Keratinocyte (primary cell): Measurements from ENCODE around the gene PGM1. TPM values are rescaled to one million over a fixed set of nuclear protein-coding genes. Genes with fewer than 3 reads are reported as not detected.

Experiments used
- DNase-seq: peaks from one replicate; pipeline ENCODE4 v3.0.0-alpha.2; 2011; ENCODE audit warnings: low read depth, missing footprints, low spot score
- FAIRE-seq: peaks from 2 replicates; lab custom pipeline; 2011; peaks lifted over from hg19 to GRCh38; lab: Jason Lieb, UNC
- H2AFZ ChIP-seq: 2 replicates; pipeline ENCODE4 v1.6.0; 2012; ENCODE audit warnings: low read length, control low read depth, inconsistent platforms; ENCODE audit not compliant: control insufficient read depth
- H3K27ac ChIP-seq: 2 replicates; pipeline ENCODE4 v1.5.1; 2011; ENCODE audit warnings: low read length; ENCODE audit not compliant: control insufficient read depth, insufficient read depth
- H3K27me3 ChIP-seq: 3 replicates; pipeline ENCODE4 v1.6.0; 2011; ENCODE audit warnings: low read length; ENCODE audit not compliant: control insufficient read depth, insufficient read depth; ENCODE audit errors: extremely low read depth
- H3K36me3 ChIP-seq, 2 experiments: 2 replicates in 1 of 2; 3 replicates in 1 of 2; pipeline ENCODE4 v1.5.1; 2011; ENCODE audit warnings: low read length in 2 of 2, mild to moderate bottlenecking in 1 of 2; ENCODE audit not compliant: control insufficient read depth in 2 of 2, insufficient read depth in 2 of 2; ENCODE audit errors: extremely low read depth in 1 of 2
- H3K4me1 ChIP-seq: 3 replicates; pipeline ENCODE4 v1.5.1; 2011; ENCODE audit warnings: low read length; ENCODE audit not compliant: control insufficient read depth, insufficient read depth; ENCODE audit errors: extremely low read depth
- H3K4me2 ChIP-seq: 3 replicates; pipeline ENCODE4 v1.6.0; 2011; ENCODE audit warnings: low read depth, low read length; ENCODE audit not compliant: control insufficient read depth, insufficient read depth; ENCODE audit errors: extremely low read depth
- H3K4me3 ChIP-seq, 3 experiments: fragments of 200-600 bp in 1 of 3; sonication (generic) in 1 of 3; 2 replicates in 2 of 3; 3 replicates in 1 of 3; pipeline ENCODE4 v1.5.1; 2011 to 2016; ENCODE audit warnings: low read length in 3 of 3, mild to moderate bottlenecking in 3 of 3, control low read depth in 2 of 3, inconsistent platforms in 1 of 3, low read depth in 1 of 3, mixed read lengths in 1 of 3, mixed run types in 1 of 3, moderate library complexity in 1 of 3; ENCODE audit not compliant: control insufficient read depth in 2 of 3, insufficient read depth in 2 of 3; ENCODE audit errors: extremely low read depth in 1 of 3
- H3K79me2 ChIP-seq: 2 replicates; pipeline ENCODE4 v1.6.0; 2012; ENCODE audit warnings: low read length; ENCODE audit not compliant: control insufficient read depth, insufficient read depth
- H3K9ac ChIP-seq: 3 replicates; pipeline ENCODE4 v1.6.0; 2011; ENCODE audit warnings: low read length; ENCODE audit not compliant: control insufficient read depth, insufficient read depth; ENCODE audit errors: extremely low read depth
- H3K9me1 ChIP-seq: 3 replicates; pipeline ENCODE4 v1.6.0; 2011; ENCODE audit warnings: low read length; ENCODE audit not compliant: control insufficient read depth, insufficient read depth; ENCODE audit errors: extremely low read depth
- H3K9me3 ChIP-seq: 2 replicates; pipeline ENCODE4 v1.5.1; 2012; ENCODE audit warnings: low read depth, low read length; ENCODE audit not compliant: control insufficient read depth
- H4K20me1 ChIP-seq: 3 replicates; pipeline ENCODE4 v1.6.0; 2011; ENCODE audit warnings: low read length; ENCODE audit not compliant: control insufficient read depth, insufficient read depth; ENCODE audit errors: extremely low read depth
- CTCF ChIP-seq, 3 experiments: IDR thresholded peaks in 1 of 3; conservative IDR thresholded peaks in 1 of 3; optimal IDR thresholded peaks in 1 of 3; 2 replicates in 2 of 3; 3 replicates in 1 of 3; pipeline versions ENCODE3 to v1.5.1; 2011; ENCODE audit warnings: low read length in 3 of 3, mild to moderate bottlenecking in 3 of 3, moderate library complexity in 2 of 3, control low read depth in 1 of 3, inconsistent platforms in 1 of 3; ENCODE audit not compliant: insufficient read depth in 2 of 3; ENCODE audit errors: extremely low read depth in 1 of 3
- EZH2 ChIP-seq: IDR thresholded peaks from one replicate; pipeline ENCODE4 v1.6.1; 2012; ENCODE audit warnings: inconsistent platforms, mild to moderate bottlenecking, low read length, moderate library complexity
- dilution Hi-C: fragments of 300-500 bp; cut with MboI; formaldehyde crosslinking; loops from one replicate; pipeline ENCODE4 v1.7.0; 2020; ENCODE audit warnings: low sequenced_read_pairs; ENCODE audit not compliant: extremely low pct_ligation_motif_present
- polyA plus RNA-seq, 5 experiments: library from polyadenylated mRNA; depleted of rRNA in 3 of 5; stranded (reverse) in 3 of 5; stranded (forward) in 1 of 5; unstranded in 1 of 5; fragments of >200 nt; gene quantifications; 1 replicate in 1 of 5; 2 replicates in 3 of 5; 3 replicates in 1 of 5; pipeline versions ENCODE4 v1.2.1 to v1.2.3, GENCODE V29; 2011 to 2012; ENCODE audit warnings: missing spikeins in 2 of 5, low read depth in 1 of 5, low replicate concordance in 1 of 5

The PGM1 gene
- polyA plus RNA-seq, 1 donor (not counting 4 experiments of a cell fraction or from before 2014, with no cell fraction given): 38.9 TPM

GRCh38 chr1:63688302-63688890 is 95.2 kb downstream of the PGM1 start:
- no peaks in the 10 kb centered on the region for H3K9me1 ChIP-seq
- no peak overlapping the region for H3K4me2 ChIP-seq
- H3K9ac ChIP-seq: no peak overlapping the region
- no peaks in the 10 kb centered on the region for H3K27me3 ChIP-seq
- FAIRE-seq (no peak), DNase-seq (no peak)
- H3K4me3 ChIP-seq: no peak overlapping the region
- no peaks in the 10 kb centered on the region for H3K36me3 ChIP-seq
- H3K4me1 ChIP-seq: peaks cover 4% of the 10 kb centered on the region
- TF ChIP-seq EZH2: no peak
- no peak for TF ChIP-seq CTCF (optimal IDR thresholded peaks at IDR 0.05 in 1 of 3, IDR thresholded peaks at IDR 0.05 in 1 of 3, conservative IDR thresholded peaks at IDR 0.05 in 1 of 3; ENCODE audit: extremely low read depth in 1 of 3, insufficient read depth in 2 of 3, low read length in 3 of 3)
- no peak overlapping the region for H3K27ac ChIP-seq
- no peaks in the 10 kb centered on the region for H3K79me2 ChIP-seq
- no peaks in the 10 kb centered on the region for H3K9me3 ChIP-seq
- H2AFZ ChIP-seq: no peak overlapping the region
- no peaks in the 10 kb centered on the region for H4K20me1 ChIP-seq
- dilution Hi-C loops: no loop called here

- no peaks in the 10 kb centered on the region for H3K79me2 ChIP-seq
- no peak for TF ChIP-seq CTCF (optimal IDR thresholded peaks at IDR 0.05 in 1 of 3, IDR thresholded peaks at IDR 0.05 in 1 of 3, conservative IDR thresholded peaks at IDR 0.05 in 1 of 3; ENCODE audit: extremely low read depth in 1 of 3, insufficient read depth in 2 of 3, low read length in 3 of 3)
- TF ChIP-seq EZH2: no peak
- no peak overlapping the region for H3K27ac ChIP-seq
- no peaks in the 10 kb centered on the region for H3K27me3 ChIP-seq
- H2AFZ ChIP-seq: no peak overlapping the region
- dilution Hi-C loops: no loop called here
- no peak overlapping the region for H3K4me3 ChIP-seq
- peaks cover 4% of the 10 kb centered on the region for H3K4me1 ChIP-seq
- no peaks in the 10 kb centered on the region for H3K36me3 ChIP-seq
- no peaks in the 10 kb centered on the region for H3K9me3 ChIP-seq
- H3K9me1 ChIP-seq: no peaks in the 10 kb centered on the region
- H4K20me1 ChIP-seq: no peaks in the 10 kb centered on the region
- H3K4me2 ChIP-seq: no peak overlapping the region
- no peak for FAIRE-seq
- no peak for DNase-seq
- H3K9ac ChIP-seq: no peak overlapping the region
These were observed 97.9 kb downstream of the PGM1 start for GRCh38 chr1:63690966-63691700.
